Measurements from ENCODE around the gene LARP4B.

Gene LARP4B

GRCh38 chr10:970311-971149, 39.0 kb upstream of the LARP4B start:
- Histone ChIP-seq H3K4me3 (ENCODE audit: insufficient read depth, low read depth, low read length) (no peak overlapping the region), H3K9me3 (ENCODE audit: control insufficient read depth, low read length) (no peaks in the 10 kb centered on the region), H3K4me1 (ENCODE audit: control insufficient read depth, insufficient read depth, low read length) (no peaks in the 10 kb centered on the region), H3K36me3 (ENCODE audit: control insufficient read depth, insufficient read depth, low read length) (no peaks in the 10 kb centered on the region), H3K27me3 (ENCODE audit: control insufficient read depth, insufficient read depth, low read length, poor library complexity, severe bottlenecking) (no peaks in the 10 kb centered on the region), H3K27ac (ENCODE audit: insufficient read depth, low read depth, low read length, poor library complexity, severe bottlenecking) (no peak overlapping the region)
- 79 to 81% methylated on average over 14 of the region's 14 CpGs for WGBS, 2 experiments

- H3K9me3 ChIP-seq (ENCODE audit: control insufficient read depth, low read length) = no peaks in the 10 kb centered on the region
- H3K27ac ChIP-seq (ENCODE audit: insufficient read depth, low read depth, low read length, poor library complexity, severe bottlenecking) = no peak overlapping the region
- 85 to 88% methylated on average over 15 of the region's 15 CpGs for WGBS, 2 experiments
- H3K4me3 ChIP-seq (ENCODE audit: insufficient read depth, low read depth, low read length) = no peak overlapping the region
- H3K4me1 ChIP-seq (ENCODE audit: control insufficient read depth, insufficient read depth, low read length) = no peaks in the 10 kb centered on the region
- H3K27me3 ChIP-seq (ENCODE audit: control insufficient read depth, insufficient read depth, low read length, poor library complexity, severe bottlenecking) = no peaks in the 10 kb centered on the region
- H3K36me3 ChIP-seq (ENCODE audit: control insufficient read depth, insufficient read depth, low read length) = no peaks in the 10 kb centered on the region
These were observed 38.1 kb upstream of the LARP4B start for GRCh38 chr10:969473-970150.

- Histone ChIP-seq H3K4me1 (ENCODE audit: control insufficient read depth, insufficient read depth, low read length) (no peaks in the 10 kb centered on the region), H3K36me3 (ENCODE audit: control insufficient read depth, insufficient read depth, low read length) (no peaks in the 10 kb centered on the region), H3K9me3 (ENCODE audit: control insufficient read depth, low read length) (no peaks in the 10 kb centered on the region), H3K27ac (ENCODE audit: insufficient read depth, low read depth, low read length, poor library complexity, severe bottlenecking) (no peak overlapping the region), H3K27me3 (ENCODE audit: control insufficient read depth, insufficient read depth, low read length, poor library complexity, severe bottlenecking) (no peaks in the 10 kb centered on the region), H3K4me3 (ENCODE audit: insufficient read depth, low read depth, low read length) (no peak overlapping the region)
- 94% methylated on average over 17 of the region's 17 CpGs for WGBS, 2 experiments
These were observed 37.2 kb upstream of the LARP4B start for GRCh38 chr10:968546-969199.

GRCh38 chr10:966466-967235, 35.1 kb upstream of the LARP4B start:
- WGBS, 2 experiments = 83 to 85% methylated on average over 20 of the region's 20 CpGs
- no peaks in the 10 kb centered on the region for H3K4me1 ChIP-seq (ENCODE audit: control insufficient read depth, insufficient read depth, low read length)
- H3K27ac ChIP-seq (ENCODE audit: insufficient read depth, low read depth, low read length, poor library complexity, severe bottlenecking) = no peak overlapping the region
- H3K27me3 ChIP-seq (ENCODE audit: control insufficient read depth, insufficient read depth, low read length, poor library complexity, severe bottlenecking) = no peaks in the 10 kb centered on the region
- no peaks in the 10 kb centered on the region for H3K9me3 ChIP-seq (ENCODE audit: control insufficient read depth, low read length)
- no peaks in the 10 kb centered on the region for H3K36me3 ChIP-seq (ENCODE audit: control insufficient read depth, insufficient read depth, low read length)
- H3K4me3 ChIP-seq (ENCODE audit: insufficient read depth, low read depth, low read length) = no peak overlapping the region

- H3K4me3 ChIP-seq (ENCODE audit: insufficient read depth, low read depth, low read length) = no peak overlapping the region
- H3K36me3 ChIP-seq (ENCODE audit: control insufficient read depth, insufficient read depth, low read length) = no peaks in the 10 kb centered on the region
- no peaks in the 10 kb centered on the region for H3K9me3 ChIP-seq (ENCODE audit: control insufficient read depth, low read length)
- no peak overlapping the region for H3K27ac ChIP-seq (ENCODE audit: insufficient read depth, low read depth, low read length, poor library complexity, severe bottlenecking)
- no peaks in the 10 kb centered on the region for H3K27me3 ChIP-seq (ENCODE audit: control insufficient read depth, insufficient read depth, low read length, poor library complexity, severe bottlenecking)
- H3K4me1 ChIP-seq (ENCODE audit: control insufficient read depth, insufficient read depth, low read length) = no peaks in the 10 kb centered on the region
- WGBS, 2 experiments = 95 to 96% methylated on average over 20 of the region's 20 CpGs
These were observed 33.5 kb upstream of the LARP4B start for GRCh38 chr10:964988-965417.

- Histone ChIP-seq H3K27me3 (ENCODE audit: control insufficient read depth, insufficient read depth, low read length, poor library complexity, severe bottlenecking) (no peaks in the 10 kb centered on the region), H3K4me3 (ENCODE audit: insufficient read depth, low read depth, low read length) (no peak overlapping the region), H3K36me3 (ENCODE audit: control insufficient read depth, insufficient read depth, low read length) (no peaks in the 10 kb centered on the region), H3K27ac (ENCODE audit: insufficient read depth, low read depth, low read length, poor library complexity, severe bottlenecking) (no peak overlapping the region), H3K9me3 (ENCODE audit: control insufficient read depth, low read length) (no peaks in the 10 kb centered on the region), H3K4me1 (ENCODE audit: control insufficient read depth, insufficient read depth, low read length) (no peaks in the 10 kb centered on the region)
- WGBS, 2 experiments = 95 to 96% methylated on average over 15 of the region's 15 CpGs
These were observed 32.9 kb upstream of the LARP4B start for GRCh38 chr10:964321-964987.

GRCh38 chr10:963655-964054, 32.1 kb upstream of the LARP4B start:
- H3K27me3 ChIP-seq (ENCODE audit: control insufficient read depth, insufficient read depth, low read length, poor library complexity, severe bottlenecking) = no peaks in the 10 kb centered on the region
- H3K4me3 ChIP-seq (ENCODE audit: insufficient read depth, low read depth, low read length) = no peak overlapping the region
- H3K27ac ChIP-seq (ENCODE audit: insufficient read depth, low read depth, low read length, poor library complexity, severe bottlenecking) = no peak overlapping the region
- H3K36me3 ChIP-seq (ENCODE audit: control insufficient read depth, insufficient read depth, low read length) = no peaks in the 10 kb centered on the region
- WGBS, 2 experiments = 93 to 94% methylated on average over 4 of the region's 4 CpGs
- no peaks in the 10 kb centered on the region for H3K9me3 ChIP-seq (ENCODE audit: control insufficient read depth, low read length)
- no peaks in the 10 kb centered on the region for H3K4me1 ChIP-seq (ENCODE audit: control insufficient read depth, insufficient read depth, low read length)

GRCh38 chr10:963186-963585, 31.7 kb upstream of the LARP4B start:
- H3K27ac ChIP-seq (ENCODE audit: insufficient read depth, low read depth, low read length, poor library complexity, severe bottlenecking) = no peak overlapping the region
- no peak overlapping the region for H3K4me3 ChIP-seq (ENCODE audit: insufficient read depth, low read depth, low read length)
- 89% methylated on average over 5 of the region's 5 CpGs for WGBS, 2 experiments
- no peaks in the 10 kb centered on the region for H3K36me3 ChIP-seq (ENCODE audit: control insufficient read depth, insufficient read depth, low read length)
- H3K27me3 ChIP-seq (ENCODE audit: control insufficient read depth, insufficient read depth, low read length, poor library complexity, severe bottlenecking) = no peaks in the 10 kb centered on the region
- H3K9me3 ChIP-seq (ENCODE audit: control insufficient read depth, low read length) = no peaks in the 10 kb centered on the region
- no peaks in the 10 kb centered on the region for H3K4me1 ChIP-seq (ENCODE audit: control insufficient read depth, insufficient read depth, low read length)

GRCh38 chr10:962342-962741, 30.8 kb upstream of the LARP4B start:
- H3K36me3 ChIP-seq (ENCODE audit: control insufficient read depth, insufficient read depth, low read length) = no peaks in the 10 kb centered on the region
- no peaks in the 10 kb centered on the region for H3K4me1 ChIP-seq (ENCODE audit: control insufficient read depth, insufficient read depth, low read length)
- WGBS, 2 experiments = 92 to 95% methylated on average over 2 to 3 of the region's 3 CpGs
- no peaks in the 10 kb centered on the region for H3K9me3 ChIP-seq (ENCODE audit: control insufficient read depth, low read length)
- H3K27ac ChIP-seq (ENCODE audit: insufficient read depth, low read depth, low read length, poor library complexity, severe bottlenecking) = no peak overlapping the region
- no peak overlapping the region for H3K4me3 ChIP-seq (ENCODE audit: insufficient read depth, low read depth, low read length)
- no peaks in the 10 kb centered on the region for H3K27me3 ChIP-seq (ENCODE audit: control insufficient read depth, insufficient read depth, low read length, poor library complexity, severe bottlenecking)
